Upper lobe of left lung (tissue), 6 donors: ENCODE measurements around the gene SPOCK2. TPM values are rescaled to one million over a fixed set of nuclear protein-coding genes. Genes with fewer than 3 reads are reported as not detected.

Experiments
- ATAC-seq, 2 donors: fragments of 200-7000 bp; cut with Tn5 transposase; one replicate each; pipeline ENCODE4 v1.9.1; 2022; ENCODE audit warnings: mild to moderate bottlenecking in 2 of 2, moderate library complexity in 2 of 2; ENCODE audit not compliant: low FRiP score in 2 of 2
- DNase-seq, 2 donors: peaks; one replicate each; pipeline ENCODE4 v3.0.0-alpha.2; 2019 to 2020
- H3K27ac ChIP-seq, 4 donors: fragments of 200-600 bp; sonication (generic); one replicate each; pipeline ENCODE4 v1.5.1; 2016 to 2019
- H3K27me3 ChIP-seq, 4 donors: fragments of 200-600 bp; sonication (generic); one replicate each; pipeline ENCODE4 v1.5.1; 2017 to 2019
- H3K36me3 ChIP-seq, 4 donors: fragments of 200-600 bp; sonication (generic); one replicate each; pipeline ENCODE4 v1.5.1; 2016 to 2019
- H3K4me1 ChIP-seq, 4 donors: fragments of 200-600 bp; sonication (generic); one replicate each; pipeline ENCODE4 v1.5.1; 2018 to 2019
- H3K4me3 ChIP-seq, 4 donors: fragments of 200-600 bp; sonication (generic); one replicate each; pipeline ENCODE4 v1.5.1; 2017 to 2019; ENCODE audit warnings: mild to moderate bottlenecking in 2 of 4, moderate library complexity in 1 of 4
- H3K9me3 ChIP-seq, 4 donors: fragments of 200-600 bp; sonication (generic); one replicate each; pipeline ENCODE4 v1.5.1; 2018 to 2019
- EP300 ChIP-seq, 4 donors: sonication (generic); formaldehyde crosslinking; IDR thresholded peaks; one replicate each; pipeline ENCODE4 v1.5.1; 2017; ENCODE audit warnings: antibody characterized with exemption in 4 of 4, control low read depth in 2 of 4
- POLR2A ChIP-seq, 4 donors: fragments of 450-650 bp; IDR thresholded peaks; one replicate each; pipeline ENCODE4 v1.5.1; 2016 to 2017; ENCODE audit warnings: antibody characterized with exemption in 4 of 4, mild to moderate bottlenecking in 2 of 4
- POLR2AphosphoS5 ChIP-seq, 2 donors: sonication (generic); formaldehyde crosslinking; IDR thresholded peaks; one replicate each; pipeline ENCODE4 v1.5.1; 2017; ENCODE audit warnings: antibody characterized with exemption in 2 of 2
- WGBS, 2 donors: methylation state at CpG; one replicate each; pipeline ENCODE4 v1.1.5; 2017 to 2018; 5-methylcytosine and 5-hydroxymethylcytosine counted together
- total RNA-seq, 6 donors: library from RNA; depleted of rRNA in 4 of 6; stranded (reverse); fragments of >200 nt in 4 of 6; gene quantifications; one replicate each; pipeline versions ENCODE4 v1.1.0 to v1.2.1, GENCODE V29; 2016 to 2021
- TF ChIP-seq, protein P1 (sequence below), 6 experiments: fragments of 450-650 bp in 4 of 6; fragments of 200-600 bp in 2 of 6; sonication (generic) in 2 of 6; IDR thresholded peaks; one replicate each; pipeline ENCODE4 v1.5.1; 2016 to 2019; ENCODE audit warnings: antibody characterized with exemption in 6 of 6
- donor health status: DM: no; HTN: no; CAD: no; lungs with moderate emphysema.
- donor health status: DM: no; HTN: yes; CAD: no; lungs with severe emphysema.

Gene SPOCK2
- total RNA-seq, 6 donors from 2014 or later, result 62.9 to 532 (median 159) TPM

- Histone ChIP-seq H3K4me1 (peaks cover 13 to 42% (median 14%) of the 10 kb centered on the region in 4 donors), H3K4me3 (no peak overlapping the region), H3K27ac (peak overlapping the region; percentile 7 to 45 (median 23)), H3K36me3 (no peaks in the 10 kb centered on the region), H3K9me3 (no peaks in the 10 kb centered on the region), H3K27me3 (peaks cover 0 to under 1% (median 0%) of the 10 kb centered on the region in 4 donors)
- ATAC-seq (peak in 1 of 2 donors; percentile 53), DNase-seq (peak in 1 of 2 donors; percentile 50)
- TF ChIP-seq EP300 (IDR thresholded peaks at IDR 0.05), result no peak
- WGBS, 2 donors, result 76 to 85% methylated on average over 9 to 14 of the region's 14 CpGs
Measured at GRCh38 chr10:72081772-72082590, 6.4 kb downstream of the SPOCK2 start.

DNA sequence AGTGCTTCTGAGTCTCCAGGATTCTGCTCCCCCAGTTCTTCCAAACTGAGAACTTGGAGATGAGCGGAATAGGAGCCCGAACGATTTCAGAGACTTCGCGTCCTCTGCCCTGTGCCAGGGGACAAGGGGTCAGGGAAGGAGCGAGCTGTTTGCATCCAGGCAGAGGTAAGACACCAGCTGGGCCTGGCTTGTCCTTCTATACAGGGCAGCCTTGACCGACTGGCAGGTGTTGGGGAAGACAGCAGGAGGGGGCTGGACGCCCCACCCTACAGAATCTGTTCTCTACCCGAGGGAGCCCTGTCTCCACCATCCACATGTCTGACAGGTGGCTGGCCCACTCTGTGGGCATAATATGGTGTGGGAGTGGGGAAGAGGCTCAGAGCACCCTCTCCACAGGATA is 7.1 kb downstream of the SPOCK2 start:
- Histone ChIP-seq H3K36me3 (no peaks in the 10 kb centered on the region), H3K4me3 (no peak overlapping the region), H3K27ac (peak overlapping the region in 3 of 4 donors; percentile 11 to 45 (median 19)), H3K9me3 (no peaks in the 10 kb centered on the region), H3K27me3 (no peaks in the 10 kb centered on the region), H3K4me1 (peaks cover 6 to 34% (median 10%) of the 10 kb centered on the region in 4 donors)
- ATAC-seq (no peak), DNase-seq (no peak)
- TF ChIP-seq EP300 (IDR thresholded peaks at IDR 0.05) (no peak), POLR2A (IDR thresholded peaks at IDR 0.05) (no peak), POLR2AphosphoS5 (IDR thresholded peaks at IDR 0.05) (no peak)
- TF ChIP-seq, protein P1, sequence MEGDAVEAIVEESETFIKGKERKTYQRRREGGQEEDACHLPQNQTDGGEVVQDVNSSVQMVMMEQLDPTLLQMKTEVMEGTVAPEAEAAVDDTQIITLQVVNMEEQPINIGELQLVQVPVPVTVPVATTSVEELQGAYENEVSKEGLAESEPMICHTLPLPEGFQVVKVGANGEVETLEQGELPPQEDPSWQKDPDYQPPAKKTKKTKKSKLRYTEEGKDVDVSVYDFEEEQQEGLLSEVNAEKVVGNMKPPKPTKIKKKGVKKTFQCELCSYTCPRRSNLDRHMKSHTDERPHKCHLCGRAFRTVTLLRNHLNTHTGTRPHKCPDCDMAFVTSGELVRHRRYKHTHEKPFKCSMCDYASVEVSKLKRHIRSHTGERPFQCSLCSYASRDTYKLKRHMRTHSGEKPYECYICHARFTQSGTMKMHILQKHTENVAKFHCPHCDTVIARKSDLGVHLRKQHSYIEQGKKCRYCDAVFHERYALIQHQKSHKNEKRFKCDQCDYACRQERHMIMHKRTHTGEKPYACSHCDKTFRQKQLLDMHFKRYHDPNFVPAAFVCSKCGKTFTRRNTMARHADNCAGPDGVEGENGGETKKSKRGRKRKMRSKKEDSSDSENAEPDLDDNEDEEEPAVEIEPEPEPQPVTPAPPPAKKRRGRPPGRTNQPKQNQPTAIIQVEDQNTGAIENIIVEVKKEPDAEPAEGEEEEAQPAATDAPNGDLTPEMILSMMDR (IDR thresholded peaks at IDR 0.05), result no peak
- WGBS, 2 donors, result 92 to 100% methylated on average over 3 to 9 of the region's 9 CpGs

- ATAC-seq, result peak; percentile 26 to 56
- no peaks in the 10 kb centered on the region for H3K36me3 ChIP-seq
- DNase-seq, result no peak
- WGBS, 2 donors, result 76 to 80% methylated on average over 12 to 14 of the region's 14 CpGs
- H3K27me3 ChIP-seq, result no peaks in the 10 kb centered on the region
- H3K4me3 ChIP-seq, result no peak overlapping the region
- no peaks in the 10 kb centered on the region for H3K9me3 ChIP-seq
- TF ChIP-seq, protein P1 (IDR thresholded peaks at IDR 0.05), result no peak
- no peak for TF ChIP-seq POLR2A (IDR thresholded peaks at IDR 0.05)
- peaks cover 0 to 26% (median 9%) of the 10 kb centered on the region in 4 donors for H3K4me1 ChIP-seq
- H3K27ac ChIP-seq, result peak overlapping the region in 3 of 4 donors; percentile 5 to 46 (median 43)
Measured at GRCh38 chr10:72080042-72080975, 8.0 kb downstream of the SPOCK2 start.

DNA sequence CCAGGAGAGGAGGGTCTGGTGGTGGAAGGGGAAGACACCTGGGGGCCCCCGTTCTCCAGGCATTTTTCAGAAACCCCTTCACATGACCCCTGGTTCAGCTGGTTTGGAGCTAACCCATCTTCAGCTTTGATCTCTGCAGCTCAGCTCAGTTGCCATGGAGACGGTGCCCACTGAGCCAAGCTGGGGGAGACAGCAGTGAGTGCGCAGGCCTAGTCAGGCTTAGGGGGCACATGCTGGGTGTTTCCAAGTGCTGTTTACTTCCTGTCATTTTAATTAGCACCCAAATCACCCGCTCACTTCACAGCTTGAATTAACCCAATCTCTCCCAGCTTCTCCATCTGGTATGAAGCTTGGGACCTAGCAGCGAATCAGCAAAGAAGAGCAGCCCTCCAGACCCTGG is 9.0 kb downstream of the SPOCK2 start:
- Histone ChIP-seq H3K27ac (peak overlapping the region in 2 of 4 donors; percentile 46 to 48), H3K9me3 (no peaks in the 10 kb centered on the region), H3K4me1 (peaks cover 0 to 25% (median 9%) of the 10 kb centered on the region in 4 donors), H3K4me3 (no peak overlapping the region), H3K36me3 (no peaks in the 10 kb centered on the region), H3K27me3 (no peaks in the 10 kb centered on the region)
- ATAC-seq, result no peak
- whole genome bisulfite sequencing, 2 donors, result 63 to 78% methylated on average over 5 of the region's 5 CpGs
- DNase-seq, result no peak
- TF ChIP-seq POLR2A (IDR thresholded peaks at IDR 0.05), result no peak

- 91 to 94% methylated on average over 18 to 20 of the region's 20 CpGs for WGBS, 2 donors
Measured at GRCh38 chr10:72077275-72077990, 10.9 kb downstream of the SPOCK2 start.

More at GRCh38 chr10:72077275-72077990, 10.9 kb downstream of the SPOCK2 start:
- Histone ChIP-seq H3K36me3 (no peaks in the 10 kb centered on the region), H3K27ac (no peak overlapping the region), H3K9me3 (no peaks in the 10 kb centered on the region), H3K4me3 (no peak overlapping the region), H3K27me3 (no peaks in the 10 kb centered on the region), H3K4me1 (peaks cover 0 to 24% (median 9%) of the 10 kb centered on the region in 4 donors)
- TF ChIP-seq EP300 (IDR thresholded peaks at IDR 0.05) (no peak), POLR2AphosphoS5 (IDR thresholded peaks at IDR 0.05) (no peak), POLR2A (IDR thresholded peaks at IDR 0.05) (no peak)
- TF ChIP-seq, protein P1 (IDR thresholded peaks at IDR 0.05), result no peak
- ATAC-seq (no peak), DNase-seq (no peak)
